SK-N-SH (cell line): ENCODE measurements around the gene RBM47. TPM values are rescaled to one million over a fixed set of nuclear protein-coding genes. Genes with fewer than 3 reads are reported as not detected.

Experiments
- CTCF ChIA-PET: fragments of 300-600, 350-600 bp; formaldehyde crosslinking; extraction: SDS; loops from one replicate; lab custom pipeline; 2021; lab: Yijun Ruan, JAX
- POLR2A ChIA-PET: fragments of 350-600 bp; sonication (Branson Sonifier 250); formaldehyde crosslinking; extraction: SDS; loops from one replicate; lab custom pipeline; 2020; ENCODE audit warnings: antibody characterized with exemption, inconsistent platforms; lab: Yijun Ruan, JAX
- DNase-seq: peaks from one replicate; pipeline ENCODE4 v3.0.0; 2012
- H2AFZ ChIP-seq: fragments of 200-600 bp; sonication (generic); 2 replicates; pipeline ENCODE4 v1.8.1; 2016; ENCODE audit warnings: antibody characterized with exemption, mild to moderate bottlenecking, low read depth
- H3F3A ChIP-seq: fragments of 200-600 bp; sonication (generic); replicated peaks from 2 replicates; pipeline ENCODE3; 2016; ENCODE audit warnings: antibody characterized with exemption, mild to moderate bottlenecking; ENCODE audit not compliant: insufficient read depth
- H3K27ac ChIP-seq, 2 experiments: fragments of 200-500 bp in 1 of 2; fragments of 200-600 bp in 1 of 2; sonication (Bioruptor generic) in 1 of 2; sonication (generic), shearing (Covaris generic) in 1 of 2; 2 replicates each; pipeline versions ENCODE4 v1.5.1 to v1.6.1; 2014 to 2016; ENCODE audit warnings: low read depth in 2 of 2, inconsistent platforms in 1 of 2, low read length in 1 of 2, mild to moderate bottlenecking in 1 of 2, mixed read lengths in 1 of 2
- H3K27me3 ChIP-seq: fragments of 200-600 bp; sonication (generic), shearing (Covaris generic); 2 replicates; pipeline ENCODE4 v1.6.1; 2016; ENCODE audit warnings: mixed run types; ENCODE audit not compliant: insufficient read depth
- H3K36me3 ChIP-seq, 2 experiments: fragments of 200-500 bp in 1 of 2; fragments of 200-600 bp in 1 of 2; sonication (Bioruptor generic) in 1 of 2; sonication (generic) in 1 of 2; replicated peaks in 1 of 2; 2 replicates each; pipeline versions ENCODE3 to v1.5.1; 2014 to 2016; ENCODE audit warnings: low read length in 1 of 2, mild to moderate bottlenecking in 1 of 2; ENCODE audit not compliant: insufficient read depth in 2 of 2, control insufficient read depth in 1 of 2
- H3K4me1 ChIP-seq, 2 experiments: fragments of 200-500 bp in 1 of 2; fragments of 200-600 bp in 1 of 2; sonication (Bioruptor generic) in 1 of 2; sonication (generic), shearing (Covaris generic) in 1 of 2; 2 replicates each; pipeline versions ENCODE4 v1.5.1 to v1.6.1; 2014 to 2016; ENCODE audit warnings: low read depth in 1 of 2, low read length in 1 of 2, mixed run types in 1 of 2; ENCODE audit not compliant: insufficient read depth in 2 of 2, control insufficient read depth in 1 of 2
- H3K4me2 ChIP-seq: fragments of 200-600 bp; sonication (generic), shearing (Covaris generic); 2 replicates; pipeline ENCODE4 v1.6.1; 2017; ENCODE audit warnings: mixed run types
- H3K4me3 ChIP-seq, 2 experiments: fragments of 200-500 bp in 1 of 2; fragments of 200-600 bp in 1 of 2; sonication (Bioruptor generic) in 1 of 2; sonication (generic), shearing (Covaris generic) in 1 of 2; 2 replicates each; pipeline versions ENCODE4 v1.5.1 to v1.8.1; 2014 to 2016; ENCODE audit warnings: low read depth in 2 of 2, inconsistent platforms in 1 of 2, low read length in 1 of 2, mild to moderate bottlenecking in 1 of 2, mixed read lengths in 1 of 2, moderate library complexity in 1 of 2
- H3K79me2 ChIP-seq: fragments of 200-600 bp; sonication (generic); 2 replicates; pipeline ENCODE4 v1.8.1; 2017; ENCODE audit warnings: mild to moderate bottlenecking; ENCODE audit not compliant: insufficient read depth
- H3K9ac ChIP-seq: fragments of 200-600 bp; sonication (generic); 2 replicates; pipeline ENCODE4 v1.6.1; 2017; ENCODE audit warnings: mixed run types
- H3K9me2 ChIP-seq: fragments of 200-600 bp; sonication (generic); 2 replicates; pipeline ENCODE4 v1.6.1; 2017; ENCODE audit warnings: mixed run types
- H3K9me3 ChIP-seq: fragments of 200-600 bp; sonication (generic); 2 replicates; pipeline ENCODE4 v1.6.1; 2017; ENCODE audit warnings: mixed run types, mild to moderate bottlenecking, moderate library complexity
- H4K20me1 ChIP-seq: fragments of 200-600 bp; sonication (generic); 2 replicates; pipeline ENCODE4 v1.6.1; 2017; ENCODE audit warnings: mild to moderate bottlenecking, mixed run types; ENCODE audit not compliant: insufficient read depth
- CHD2 ChIP-seq: fragments of 150-350 bp; IDR thresholded peaks from 2 replicates; pipeline ENCODE4 v1.6.1; 2018; ENCODE audit warnings: low read length; ENCODE audit not compliant: partially characterized antibody
- ELF1 ChIP-seq: IDR thresholded peaks from 2 replicates; pipeline ENCODE4 v1.4.0; 2012
- EP300 ChIP-seq, 2 experiments: IDR thresholded peaks; 2 replicates each; pipeline versions ENCODE4 v1.4.0 to v1.6.1; 2012; ENCODE audit warnings: borderline replicate concordance in 1 of 2, low read depth in 1 of 2, low read length in 1 of 2
- EZH2phosphoT487 ChIP-seq: fragments of 200-600 bp; sonication (generic); IDR thresholded peaks from 2 replicates; pipeline ENCODE4 v1.6.1; 2017; ENCODE audit warnings: low read depth, mixed run types, mild to moderate bottlenecking, antibody characterized with exemption, moderate library complexity, borderline replicate concordance
- FOSL2 ChIP-seq: IDR thresholded peaks from 2 replicates; pipeline ENCODE4 v1.4.0; 2012; ENCODE audit warnings: low read depth, mild to moderate bottlenecking, moderate library complexity, borderline replicate concordance
- FOXM1 ChIP-seq: IDR thresholded peaks from 2 replicates; pipeline ENCODE4 v1.4.0; 2012; ENCODE audit warnings: low read depth, mild to moderate bottlenecking
- GABPA ChIP-seq: IDR thresholded peaks from 2 replicates; pipeline ENCODE4 v1.4.0; 2012; ENCODE audit warnings: low read depth, mild to moderate bottlenecking
- GATA2 ChIP-seq: sonication (generic); formaldehyde crosslinking; IDR thresholded peaks from 2 replicates; pipeline ENCODE4 v1.5.0; 2020; ENCODE audit warnings: mild to moderate bottlenecking, missing genetic modification reagents
- IRF3 ChIP-seq: fragments of 150-350 bp; IDR thresholded peaks from 2 replicates; pipeline ENCODE4 v1.6.1; 2016; ENCODE audit warnings: mild to moderate bottlenecking, low read depth, low read length
- MXI1 ChIP-seq: IDR thresholded peaks from 2 replicates; pipeline ENCODE4 v1.6.1; 2012; ENCODE audit warnings: mild to moderate bottlenecking, low read depth, low read length, improper control_type of control experiment
- NFIC ChIP-seq: IDR thresholded peaks from 2 replicates; pipeline ENCODE4 v1.4.0; 2012; ENCODE audit warnings: borderline replicate concordance
- PBX3 ChIP-seq: IDR thresholded peaks from 2 replicates; pipeline ENCODE4; 2012
- REST ChIP-seq: IDR thresholded peaks from 2 replicates; pipeline ENCODE4 v1.6.1; 2012; ENCODE audit warnings: mild to moderate bottlenecking, low read depth, low read length, moderate library complexity
- RFX5 ChIP-seq: IDR thresholded peaks from 2 replicates; pipeline ENCODE4 v1.6.1; 2012; ENCODE audit warnings: mild to moderate bottlenecking, improper control_type of control experiment, low read length
- TAF1 ChIP-seq: IDR thresholded peaks from 2 replicates; pipeline ENCODE4 v1.6.1; 2012; ENCODE audit warnings: low read depth, mild to moderate bottlenecking, low read length, moderate library complexity, borderline replicate concordance
- TCF12 ChIP-seq: IDR thresholded peaks from 2 replicates; pipeline ENCODE4 v1.4.0; 2012
- USF1 ChIP-seq: IDR thresholded peaks from 2 replicates; pipeline ENCODE4 v1.4.0; 2012; ENCODE audit warnings: low read depth, borderline replicate concordance
- YY1 ChIP-seq: IDR thresholded peaks from 2 replicates; pipeline ENCODE4 v1.4.0; 2012; ENCODE audit warnings: low read depth, mild to moderate bottlenecking
- WGBS: methylation state at CpG from one replicate; pipeline ENCODE4 v1.1.6; 2017; ENCODE audit warnings: low lambda C conversion rate; 5-methylcytosine and 5-hydroxymethylcytosine counted together
- polyA plus RNA-seq, 3 experiments: library from polyadenylated mRNA; depleted of rRNA; stranded (reverse); fragments of >200 nt; gene quantifications; 2 replicates each; pipeline ENCODE4 v1.2.3, GENCODE V29; 2012

RBM47 gene
- polyA plus RNA-seq, 1 of the 3 experiments (the other 2 are of a cell fraction) = 6.8 TPM

- Histone ChIP-seq H3K9ac (no peak overlapping the region), H3K9me2 (no peaks in the 10 kb centered on the region), H3K4me2 (no peak overlapping the region), H3K9me3 (no peaks in the 10 kb centered on the region), H3K27ac (no peak overlapping the region), H3K79me2 (no peaks in the 10 kb centered on the region), H3K4me3 (no peak overlapping the region), H3F3A (peaks cover 3% of the 10 kb centered on the region), H3K36me3 (no peaks in the 10 kb centered on the region), H4K20me1 (no peaks in the 10 kb centered on the region), H3K27me3 (no peaks in the 10 kb centered on the region), H3K4me1 (peaks cover 0 to 3% of the 10 kb centered on the region in 2 experiments; a peak in 1 of 4 replicates), H2AFZ (no peak overlapping the region)
- ChIA-PET POLR2A (interaction anchor here (0.6 kb wide), 1 partner anchor 18 kb away, joined by 4 read pairs; no protein-coding TSS in a partner anchor), CTCF (interaction anchor here (1.0 kb wide), 1 partner anchor 88 kb away, joined by 3 read pairs; no protein-coding TSS in a partner anchor)
- 75% methylated on average over 4 of the region's 4 CpGs for WGBS
- TF ChIP-seq GABPA = no peak
- no peak for DNase-seq
Observed at GRCh38 chr4:40405193-40405592, 224.5 kb downstream of the RBM47 start.

GRCh38 chr4:40403081-40403480 lies 226.6 kb downstream of the RBM47 start:
- Histone ChIP-seq H4K20me1 (no peaks in the 10 kb centered on the region), H3K9ac (no peak overlapping the region), H3K9me2 (no peaks in the 10 kb centered on the region), H3K27me3 (no peaks in the 10 kb centered on the region), H3K4me2 (no peak overlapping the region), H3F3A (peaks cover 3% of the 10 kb centered on the region), H2AFZ (no peak overlapping the region), H3K79me2 (no peaks in the 10 kb centered on the region), H3K4me3 (no peak overlapping the region), H3K4me1 (peaks cover 0 to 3% of the 10 kb centered on the region in 2 experiments; a peak in 1 of 4 replicates), H3K27ac (no peak overlapping the region), H3K36me3 (no peaks in the 10 kb centered on the region), H3K9me3 (no peaks in the 10 kb centered on the region)
- CTCF ChIA-PET = interaction anchor here (1.5 kb wide), 1 partner anchor 86 kb away, joined by 4 read pairs; no protein-coding TSS in a partner anchor
- TF ChIP-seq GABPA = no peak
- no peak for TF ChIP-seq NFIC
- no peak for TF ChIP-seq RFX5
- TF ChIP-seq EZH2phosphoT487 = no peak
- TF ChIP-seq GATA2 (CRISPR knock-in tag) = no peak
- TF ChIP-seq ELF1 = no peak
- TF ChIP-seq TCF12 = no peak
- TF ChIP-seq REST = no peak
- no peak for TF ChIP-seq FOXM1
- TF ChIP-seq EP300 (IDR thresholded peaks at IDR 0.05; ENCODE audit: borderline replicate concordance in 1 of 2, low read depth in 1 of 2, low read length in 1 of 2) = no peak
- TF ChIP-seq CHD2 = no peak
- TF ChIP-seq USF1 = no peak
- TF ChIP-seq TAF1 = no peak
- TF ChIP-seq IRF3 = no peak
- no peak for TF ChIP-seq FOSL2
- TF ChIP-seq MXI1 = no peak
- no peak for TF ChIP-seq YY1
- TF ChIP-seq PBX3 = no peak
- POLR2A ChIA-PET = no interaction called here
- WGBS = 100% methylated on average over 4 of the region's 5 CpGs
- DNase-seq = no peak
